H1 (cell line): ENCODE data around the gene DIDO1. TPM values are rescaled to one million over a fixed set of nuclear protein-coding genes. Genes with fewer than 3 reads are reported as not detected.

ENCODE experiments used
- CTCF ChIA-PET: fragments of 300-600 bp; sonication (Branson Sonifier 250); formaldehyde crosslinking; loops from one replicate; lab custom pipeline; 2021; ENCODE audit not compliant: partially characterized antibody; lab: Charles Lee
- POLR2A ChIA-PET: fragments of 300-600 bp; sonication (Branson Sonifier 250); formaldehyde crosslinking; loops from one replicate; lab custom pipeline; 2021; ENCODE audit warnings: inconsistent platforms; ENCODE audit not compliant: partially characterized antibody; lab: Charles Lee
- DNase-seq, 2 experiments: peaks; one replicate each; pipeline versions ENCODE4 v3.0.0 to v3.0.0-alpha.2; 2010 to 2022; ENCODE audit warnings: low spot score in 2 of 2, low read depth in 1 of 2, mixed read lengths in 1 of 2
- FAIRE-seq: peaks from 2 replicates; lab custom pipeline; 2011; peaks lifted over from hg19 to GRCh38; lab: Jason Lieb, UNC
- H2AFZ ChIP-seq: 2 replicates; pipeline ENCODE4 v1.8.1; 2012; ENCODE audit warnings: low read length, inconsistent platforms
- H2AK5ac ChIP-seq: 2 replicates; pipeline ENCODE4 v1.6.1; 2013; ENCODE audit warnings: low read depth, low read length
- H2BK120ac ChIP-seq: replicated peaks from 2 replicates; pipeline ENCODE3; 2013; ENCODE audit warnings: low read depth, low read length, inconsistent platforms
- H2BK12ac ChIP-seq: 2 replicates; pipeline ENCODE4 v1.6.1; 2013; ENCODE audit warnings: low read depth, low read length
- H2BK15ac ChIP-seq: 2 replicates; pipeline ENCODE4 v1.6.1; 2013; ENCODE audit warnings: low read length
- H2BK20ac ChIP-seq: 2 replicates; pipeline ENCODE4 v1.6.1; 2013; ENCODE audit warnings: low read length
- H2BK5ac ChIP-seq: 2 replicates; pipeline ENCODE4 v1.6.1; 2013; ENCODE audit warnings: low read depth, low read length
- H3K14ac ChIP-seq: 2 replicates; pipeline ENCODE4 v1.6.1; 2013; ENCODE audit warnings: inconsistent platforms; ENCODE audit not compliant: insufficient read length
- H3K18ac ChIP-seq: 2 replicates; pipeline ENCODE4 v1.6.1; 2013; ENCODE audit warnings: low read length; ENCODE audit errors: extremely low read depth
- H3K23ac ChIP-seq: 2 replicates; pipeline ENCODE4 v1.6.1; 2013; ENCODE audit warnings: inconsistent platforms; ENCODE audit not compliant: insufficient read length
- H3K23me2 ChIP-seq: 2 replicates; pipeline ENCODE4 v1.6.1; 2013; ENCODE audit warnings: low read depth, low read length
- H3K27ac ChIP-seq: 2 replicates; pipeline ENCODE4 v1.6.1; 2011; ENCODE audit warnings: low read depth, low read length, inconsistent platforms
- H3K27me3 ChIP-seq, 4 experiments: replicated peaks in 1 of 4; 1 replicate in 1 of 4; 2 replicates in 3 of 4; pipeline versions ENCODE4 v1.6.1 to v1.8.1; 2011 to 2013; ENCODE audit warnings: low read length in 3 of 4, mild to moderate bottlenecking in 3 of 4, inconsistent platforms in 2 of 4, mixed read lengths in 2 of 4, moderate library complexity in 1 of 4; ENCODE audit not compliant: control insufficient read depth in 3 of 4, insufficient read depth in 3 of 4; ENCODE audit errors: extremely low read depth in 1 of 4
- H3K36me3 ChIP-seq, 4 experiments: 2 replicates each; pipeline versions ENCODE4 v1.6.1 to v1.8.1; 2011 to 2013; ENCODE audit warnings: mild to moderate bottlenecking in 4 of 4, low read length in 3 of 4, moderate library complexity in 2 of 4, control low read depth in 1 of 4, inconsistent platforms in 1 of 4; ENCODE audit not compliant: insufficient read depth in 4 of 4, control insufficient read depth in 2 of 4
- H3K4ac ChIP-seq: replicated peaks from 2 replicates; pipeline ENCODE3; 2013; ENCODE audit warnings: low read length, low read depth, mixed read lengths, inconsistent platforms; ENCODE audit not compliant: insufficient read length
- H3K4me1 ChIP-seq, 4 experiments: replicated peaks in 1 of 4; 1 replicate in 1 of 4; 2 replicates in 3 of 4; pipeline versions ENCODE4 v1.6.1 to v1.8.1; 2011 to 2013; ENCODE audit warnings: low read length in 3 of 4, inconsistent platforms in 2 of 4, mixed read lengths in 1 of 4; ENCODE audit not compliant: insufficient read depth in 4 of 4, control insufficient read depth in 3 of 4
- H3K4me2 ChIP-seq, 2 experiments: 2 replicates each; pipeline versions ENCODE4 v1.6.1 to v1.8.1; 2011 to 2013; ENCODE audit warnings: low read depth in 2 of 2, low read length in 2 of 2, control low read depth in 1 of 2, inconsistent platforms in 1 of 2, mild to moderate bottlenecking in 1 of 2; ENCODE audit not compliant: insufficient read depth in 1 of 2
- H3K4me3 ChIP-seq, 4 experiments: fragments of 200-600, 300-600 bp in 1 of 4; sonication (generic), shearing (Covaris generic), sonication (Bioruptor Twin) in 1 of 4; 2 replicates each; pipeline versions ENCODE4 v1.5.1 to v1.8.1; 2011 to 2016; ENCODE audit warnings: low read length in 4 of 4, low read depth in 3 of 4, control low read depth in 2 of 4, inconsistent platforms in 2 of 4, mild to moderate bottlenecking in 2 of 4, mixed read lengths in 1 of 4, moderate library complexity in 1 of 4; ENCODE audit not compliant: insufficient read depth in 2 of 4; ENCODE audit errors: extremely low read depth in 1 of 4
- H3K56ac ChIP-seq: replicated peaks from 2 replicates; pipeline ENCODE3; 2013; ENCODE audit warnings: low read depth, mild to moderate bottlenecking, mixed read lengths, low read length, inconsistent platforms; ENCODE audit not compliant: insufficient read length
- H3K79me1 ChIP-seq: 2 replicates; pipeline ENCODE4 v1.6.1; 2013; ENCODE audit warnings: low read depth, low read length, control low read depth
- H3K79me2 ChIP-seq, 2 experiments: 2 replicates each; pipeline versions ENCODE4 v1.6.1 to v1.8.1; 2012 to 2013; ENCODE audit warnings: low read length in 2 of 2, mild to moderate bottlenecking in 2 of 2, inconsistent platforms in 1 of 2; ENCODE audit not compliant: insufficient read depth in 2 of 2, control insufficient read depth in 1 of 2
- H3K9ac ChIP-seq, 4 experiments: replicated peaks in 1 of 4; 1 replicate in 1 of 4; 2 replicates in 3 of 4; pipeline versions ENCODE4 v1.6.1 to v1.8.1; 2011 to 2013; ENCODE audit warnings: low read depth in 3 of 4, low read length in 3 of 4, control low read depth in 2 of 4, mild to moderate bottlenecking in 2 of 4, moderate library complexity in 2 of 4, inconsistent platforms in 1 of 4; ENCODE audit errors: extremely low read depth in 1 of 4
- H3K9me3 ChIP-seq, 2 experiments: 2 replicates each; pipeline versions ENCODE4 v1.6.1 to v1.8.1; 2012 to 2013; ENCODE audit warnings: mild to moderate bottlenecking in 2 of 2, moderate library complexity in 2 of 2, control low read depth in 1 of 2, inconsistent platforms in 1 of 2, low read depth in 1 of 2, low read length in 1 of 2, mixed read lengths in 1 of 2; ENCODE audit not compliant: insufficient read depth in 2 of 2
- H4K20me1 ChIP-seq, 2 experiments: replicated peaks in 1 of 2; 2 replicates each; pipeline versions ENCODE3 to v1.8.1; 2011 to 2013; ENCODE audit warnings: inconsistent platforms in 2 of 2, low read length in 2 of 2, mild to moderate bottlenecking in 1 of 2; ENCODE audit not compliant: insufficient read depth in 2 of 2, control insufficient read depth in 1 of 2
- H4K5ac ChIP-seq: 2 replicates; pipeline ENCODE4 v1.6.1; 2013; ENCODE audit warnings: low read length, low read depth, mixed read lengths, inconsistent platforms; ENCODE audit not compliant: insufficient read length
- H4K8ac ChIP-seq: 2 replicates; pipeline ENCODE4 v1.8.0; 2013; ENCODE audit warnings: mild to moderate bottlenecking, moderate library complexity, low read length, inconsistent platforms; ENCODE audit not compliant: insufficient read depth; ENCODE audit errors: extremely low read depth
- H4K91ac ChIP-seq: replicated peaks from 2 replicates; pipeline ENCODE3; 2013; ENCODE audit warnings: low read length, mixed read lengths, inconsistent platforms; ENCODE audit not compliant: insufficient read length
- ASH2L ChIP-seq: fragments of 200-600, 300-600 bp; sonication (generic); IDR thresholded peaks from one replicate; pipeline ENCODE4 v1.7.1; 2017; ENCODE audit warnings: low read length
- BACH1 ChIP-seq: IDR thresholded peaks from 2 replicates; pipeline ENCODE4 v1.6.1; 2012; ENCODE audit warnings: low read length, improper control_type of control experiment
- CREB1 ChIP-seq: IDR thresholded peaks from 2 replicates; pipeline ENCODE4 v1.6.1; 2012; ENCODE audit warnings: inconsistent platforms
- CTBP2 ChIP-seq: IDR thresholded peaks from 2 replicates; pipeline ENCODE4 v1.7.0; 2011; ENCODE audit warnings: borderline replicate concordance, mild to moderate bottlenecking, moderate library complexity, mixed read lengths, low read length; ENCODE audit not compliant: insufficient read depth, insufficient read length
- EP300 ChIP-seq, 2 experiments: IDR thresholded peaks; 1 replicate in 1 of 2; 2 replicates in 1 of 2; pipeline ENCODE4 v1.6.1; 2011 to 2012; ENCODE audit warnings: low read depth in 2 of 2, low read length in 2 of 2, mild to moderate bottlenecking in 2 of 2, borderline replicate concordance in 1 of 2, inconsistent platforms in 1 of 2, moderate library complexity in 1 of 2
- HDAC6 ChIP-seq: IDR thresholded peaks from one replicate; pipeline ENCODE4 v1.7.1; 2012; ENCODE audit warnings: low read depth, mild to moderate bottlenecking, inconsistent platforms, low read length, moderate library complexity
- RNF2 ChIP-seq: fragments of 200-900, 300-1000 bp; sonication (generic); IDR thresholded peaks from 2 replicates; pipeline ENCODE4 v1.7.1; 2016; ENCODE audit warnings: borderline replicate concordance, low read depth, mild to moderate bottlenecking, antibody characterized with exemption, low read length; ENCODE audit not compliant: poor library complexity, severe bottlenecking; ENCODE audit errors: missing control alignments
- SIN3A ChIP-seq, 2 experiments: IDR thresholded peaks in 1 of 2; conservative IDR thresholded peaks in 1 of 2; 2 replicates each; pipeline ENCODE4 v1.6.1; 2011 to 2012; ENCODE audit warnings: low read length in 2 of 2, improper control_type of control experiment in 1 of 2, low read depth in 1 of 2, mild to moderate bottlenecking in 1 of 2
- SRF ChIP-seq: IDR thresholded peaks from 2 replicates; pipeline ENCODE4 v1.6.1; 2011; ENCODE audit warnings: mild to moderate bottlenecking, low read depth, low read length, moderate library complexity
- TAF1 ChIP-seq: IDR thresholded peaks from 2 replicates; pipeline ENCODE4 v1.6.1; 2011; ENCODE audit warnings: mild to moderate bottlenecking, low read depth, low read length
- WGBS, 2 experiments: shearing (Covaris generic) in 1 of 2; methylation state at CpG; one replicate each; pipeline versions ENCODE4 v1.1.6 to v1.1.7; 2013 to 2015; ENCODE audit warnings: low lambda C conversion rate in 2 of 2, mixed read lengths in 2 of 2, inconsistent platforms in 1 of 2, low coverage in 1 of 2, missing lambda C conversion rate in 1 of 2; ENCODE audit not compliant: insufficient replicate concordance in 2 of 2, insufficient coverage in 1 of 2, insufficient read length in 1 of 2; ENCODE audit errors: extremely low coverage in 1 of 2, missing lambda C conversion rate in 1 of 2; 5-methylcytosine and 5-hydroxymethylcytosine counted together
- polyA plus RNA-seq, 7 experiments: library from polyadenylated mRNA; depleted of rRNA in 3 of 7; stranded (reverse) in 5 of 7; unstranded in 2 of 7; fragments of >200 nt in 5 of 7; fragments of 200-250 nt in 2 of 7; gene quantifications; 1 replicate in 5 of 7; 2 replicates in 1 of 7; 4 replicates in 1 of 7; pipeline versions ENCODE4 v1.2.1 to v1.2.3, GENCODE V29; 2011 to 2013; ENCODE audit warnings: missing spikeins in 2 of 7, mixed read lengths in 2 of 7
- total RNA-seq: library from RNA; stranded (reverse); fragmentation: NEBNext Ultra II Directional; extraction: Animal tissue kit (Norgen Biotek cat#: 25700); gene quantifications from 2 replicates; pipeline ENCODE4 v1.2.1, GENCODE V29; 2021

DIDO1 gene
- total and polyA plus RNA-seq, 2 of the 8 experiments (the other 6 are each of a cell fraction or from before 2014, with no cell fraction given) = 53.6 to 82.8 TPM

DNA sequence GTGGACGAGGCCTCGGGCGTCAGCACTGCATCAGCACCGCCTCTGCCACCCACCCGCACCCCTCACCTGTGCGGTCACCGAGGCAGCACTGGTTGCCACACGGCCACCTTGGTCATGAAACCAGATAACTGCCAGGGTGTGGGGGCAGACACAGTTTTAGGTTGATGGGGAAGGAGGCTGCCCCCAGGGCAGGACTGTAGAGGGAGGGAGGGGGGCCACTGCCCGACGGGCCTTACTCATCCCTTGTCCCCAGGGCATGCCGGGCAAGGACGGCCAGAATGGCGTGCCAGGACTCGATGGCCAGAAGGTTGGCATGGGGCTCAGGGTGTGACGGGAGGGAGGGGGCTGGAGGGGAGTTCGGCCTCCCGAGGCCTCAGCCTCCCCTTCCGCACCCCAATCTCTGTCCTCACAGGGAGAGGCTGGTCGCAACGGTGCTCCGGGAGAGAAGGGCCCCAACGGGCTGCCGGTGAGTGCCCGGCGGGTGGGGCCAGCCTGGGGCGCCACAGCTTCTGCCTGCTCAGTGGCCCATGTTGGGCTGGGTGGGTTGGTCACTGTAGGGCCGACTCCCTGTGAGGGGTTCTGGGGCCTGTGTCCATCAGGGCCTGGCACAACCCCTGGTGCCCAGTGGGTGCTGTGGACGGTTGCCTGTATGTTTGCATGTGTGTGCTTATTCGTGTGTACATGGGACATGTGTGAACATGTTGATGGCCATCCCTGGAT lies 97.6 kb downstream of the DIDO1 start:
- Histone ChIP-seq H4K5ac (no peak overlapping the region), H3K23me2 (no peaks in the 10 kb centered on the region), H2AK5ac (no peak overlapping the region), H4K91ac (no peak overlapping the region), H3K18ac (no peak overlapping the region), H2BK120ac (no peak overlapping the region), H3K4me2 (no peak overlapping the region), H3K4me1 (peaks cover 0 to 17% (median 8%) of the 10 kb centered on the region in 4 experiments; a peak in 5 of 7 replicates), H3K4me3 (no peak overlapping the region), H3K23ac (no peak overlapping the region), H4K8ac (no peak overlapping the region), H3K9me3 (no peaks in the 10 kb centered on the region), H2BK20ac (no peak overlapping the region), H2AFZ (no peak overlapping the region), H2BK5ac (peak overlapping the region; percentile 35; the same call in 1 of the 2 replicates), H3K9ac (no peak overlapping the region), H3K56ac (no peak overlapping the region), H3K27ac (no peak overlapping the region), H2BK15ac (no peak overlapping the region), H3K4ac (no peak overlapping the region), H3K79me1 (no peaks in the 10 kb centered on the region), H2BK12ac (no peak overlapping the region), H3K27me3 (no peaks in the 10 kb centered on the region), H3K14ac (no peak overlapping the region), H4K20me1 (peaks cover 3 to 8% of the 10 kb centered on the region in 2 experiments), H3K79me2 (no peaks in the 10 kb centered on the region), H3K36me3 (peaks cover 0 to 19% (median 4%) of the 10 kb centered on the region in 4 experiments; a peak in 5 of 8 replicates)
- FAIRE-seq (no peak), DNase-seq (no peak)
- TF ChIP-seq BACH1 (no peak), RNF2 (no peak), CREB1 (no peak), SRF (no peak), SIN3A (conservative IDR thresholded peaks at IDR 0.05 in 1 of 2, IDR thresholded peaks at IDR 0.05 in 1 of 2; ENCODE audit: low read depth in 1 of 2, low read length in 2 of 2) (no peak), CTBP2 (no peak), HDAC6 (no peak), TAF1 (no peak), ASH2L (no peak), EP300 (IDR thresholded peaks at IDR 0.05; ENCODE audit: borderline replicate concordance in 1 of 2, low read depth in 2 of 2, low read length in 2 of 2) (no peak)
- WGBS, 2 experiments = 86% methylated on average over 18 of the region's 29 CpGs; no CpG with 5 or more reads in 1 of the 2 experiments
- POLR2A ChIA-PET = interaction anchor here (1.8 kb wide), 1 partner anchor 13 kb away, joined by 11 read pairs; no protein-coding TSS in a partner anchor
- CTCF ChIA-PET = no interaction called here
